DMS114 treated with DMSO at 0.1 percent for 48 hours (cell line): ENCODE data around the gene SLC26A1.

ENCODE experiments used
- DNase-seq: peaks from one replicate; lab custom pipeline; 2025; ENCODE audit not compliant: unreplicated experiment; lab: John Stamatoyannopoulos, UW

SLC26A1 gene, protein sequence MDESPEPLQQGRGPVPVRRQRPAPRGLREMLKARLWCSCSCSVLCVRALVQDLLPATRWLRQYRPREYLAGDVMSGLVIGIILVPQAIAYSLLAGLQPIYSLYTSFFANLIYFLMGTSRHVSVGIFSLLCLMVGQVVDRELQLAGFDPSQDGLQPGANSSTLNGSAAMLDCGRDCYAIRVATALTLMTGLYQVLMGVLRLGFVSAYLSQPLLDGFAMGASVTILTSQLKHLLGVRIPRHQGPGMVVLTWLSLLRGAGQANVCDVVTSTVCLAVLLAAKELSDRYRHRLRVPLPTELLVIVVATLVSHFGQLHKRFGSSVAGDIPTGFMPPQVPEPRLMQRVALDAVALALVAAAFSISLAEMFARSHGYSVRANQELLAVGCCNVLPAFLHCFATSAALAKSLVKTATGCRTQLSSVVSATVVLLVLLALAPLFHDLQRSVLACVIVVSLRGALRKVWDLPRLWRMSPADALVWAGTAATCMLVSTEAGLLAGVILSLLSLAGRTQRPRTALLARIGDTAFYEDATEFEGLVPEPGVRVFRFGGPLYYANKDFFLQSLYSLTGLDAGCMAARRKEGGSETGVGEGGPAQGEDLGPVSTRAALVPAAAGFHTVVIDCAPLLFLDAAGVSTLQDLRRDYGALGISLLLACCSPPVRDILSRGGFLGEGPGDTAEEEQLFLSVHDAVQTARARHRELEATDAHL

DNA sequence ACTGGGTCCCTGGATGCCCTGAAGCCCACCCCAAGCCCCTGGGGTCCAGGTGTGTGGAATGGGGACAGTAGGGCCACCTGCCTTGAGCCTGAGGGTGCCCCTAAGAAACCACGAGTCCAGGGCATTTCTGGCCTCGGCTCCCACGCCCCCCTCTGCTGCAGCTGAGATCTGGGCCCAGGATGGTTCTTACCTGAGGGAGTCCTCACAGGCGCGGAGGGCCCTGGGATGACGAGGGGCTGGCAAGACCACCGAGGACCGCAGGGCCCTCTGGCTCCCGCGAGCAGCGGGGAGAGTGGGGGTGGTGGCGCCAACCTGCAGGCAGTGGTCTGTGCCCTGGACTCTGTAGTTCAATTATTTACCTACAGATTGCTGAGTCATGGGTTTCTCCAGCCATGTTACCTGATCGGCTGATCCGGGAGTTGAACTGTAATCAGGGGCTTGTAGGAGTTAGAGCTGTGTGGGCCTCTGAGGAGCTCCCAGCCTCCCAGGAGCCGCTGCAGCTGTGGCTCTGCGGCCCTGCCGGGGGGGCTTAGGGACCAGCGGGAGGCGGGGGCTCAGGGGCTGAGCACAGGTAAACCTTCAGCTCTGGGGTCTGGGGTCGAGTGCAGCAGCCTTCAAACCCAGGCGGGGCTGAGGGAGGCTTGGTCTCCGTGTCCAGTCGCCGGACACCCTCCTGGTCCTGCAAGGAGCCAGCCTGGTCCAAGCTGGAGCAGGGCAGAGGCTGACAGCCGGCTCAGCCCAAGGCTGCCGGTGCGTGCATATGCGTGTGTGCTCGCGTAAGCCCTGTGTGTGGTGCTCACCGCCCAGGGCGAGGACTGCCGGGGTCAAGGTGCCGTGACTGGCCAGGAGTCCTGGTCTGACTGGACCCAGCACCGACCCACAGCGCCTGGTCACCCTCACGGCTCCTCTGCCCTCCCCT, at the start of gene SLC26A1:
TSS of gene SLC26A1 (minus strand) at position 294 of the 919 bp plus-strand sequence. CDS start 1,701 bp downstream, outside the sequence.
- DNase-seq: no peak

DNA sequence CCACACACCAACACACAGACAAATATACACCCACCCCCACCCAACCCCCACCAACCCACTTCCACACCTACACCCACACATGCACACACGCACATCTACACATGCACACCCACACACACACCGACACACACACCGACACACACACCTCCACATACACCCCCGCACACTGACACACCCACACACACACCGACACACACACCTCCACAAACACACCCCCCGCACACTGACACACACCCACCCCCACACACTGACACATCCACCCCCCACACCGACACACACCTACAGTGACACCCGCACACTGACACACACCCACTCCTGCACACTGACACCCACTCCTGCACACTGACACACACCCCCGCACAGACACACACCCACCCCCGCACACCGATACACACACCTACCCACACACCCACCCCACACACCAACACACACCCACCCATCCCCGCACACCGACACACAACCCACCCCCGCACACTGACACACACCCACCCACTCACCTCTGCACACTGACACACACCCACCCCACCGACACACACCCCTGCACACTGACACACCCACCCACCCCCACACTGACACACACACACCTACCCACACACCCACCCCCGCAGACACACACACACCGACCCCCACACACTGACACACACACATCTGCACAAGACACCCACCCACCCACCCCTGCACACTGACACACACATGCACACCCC, 49.3 kb upstream of the SLC26A1 start:
- DNase-seq: no peak

DNA sequence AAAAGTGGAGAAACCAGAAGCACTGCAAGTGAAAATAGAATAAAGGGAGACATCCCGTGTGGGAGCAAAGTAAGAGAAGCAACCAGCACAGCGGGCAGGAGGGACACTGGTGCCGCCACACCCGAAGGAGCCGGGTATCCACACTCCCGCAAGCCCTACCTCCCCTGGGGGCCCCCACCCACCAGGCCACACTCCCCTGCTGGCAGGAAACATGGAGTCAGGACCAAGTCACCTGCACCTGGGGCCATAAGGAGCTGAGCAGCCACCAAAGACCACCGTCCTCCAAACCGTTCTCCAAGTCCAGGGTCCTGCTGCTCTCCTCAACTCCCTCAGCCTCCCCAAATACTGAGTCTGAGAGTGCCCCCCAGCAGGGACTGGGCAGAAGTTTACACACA, 48.7 kb upstream of the SLC26A1 start:
- no peak for DNase-seq

DNA sequence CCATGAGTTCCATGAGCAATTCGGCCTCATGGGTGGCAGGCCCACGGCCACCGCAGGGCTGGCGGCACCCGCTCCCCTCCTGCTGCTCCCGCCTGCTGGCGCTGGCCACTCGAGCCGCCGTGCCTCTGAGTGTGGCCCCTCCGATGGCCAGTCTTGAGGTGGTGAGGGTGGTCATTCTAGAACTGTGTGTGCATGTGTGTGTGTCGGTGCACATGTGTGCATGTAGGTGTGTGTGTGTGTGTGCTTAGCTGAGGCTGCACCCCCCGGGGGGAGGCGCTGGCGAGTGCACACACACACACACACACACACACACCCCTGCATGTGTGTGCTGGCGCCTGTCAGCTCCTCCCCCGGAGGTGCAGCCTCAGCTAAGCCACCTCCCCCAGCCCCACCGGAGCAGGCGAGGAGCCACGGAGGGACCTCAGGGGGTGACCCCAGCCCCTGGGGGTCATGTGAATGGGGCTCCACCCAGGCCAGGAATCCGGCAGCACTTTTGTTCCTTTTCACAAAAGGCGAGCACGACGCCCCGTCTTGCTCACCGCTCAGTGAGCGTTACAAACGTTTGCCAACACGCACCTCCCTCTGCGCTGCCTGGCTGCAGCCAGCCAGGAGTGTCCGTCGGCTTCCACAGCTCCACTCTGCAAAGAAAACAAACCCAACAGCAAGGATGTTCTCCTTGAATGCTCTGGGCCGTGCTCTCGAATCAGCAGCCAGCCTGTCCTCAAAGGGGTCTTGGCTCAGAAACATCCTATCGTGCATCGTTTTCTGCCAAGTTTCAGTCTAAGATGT, 48.1 kb upstream of the SLC26A1 start:
- DNase-seq: no peak

DNA sequence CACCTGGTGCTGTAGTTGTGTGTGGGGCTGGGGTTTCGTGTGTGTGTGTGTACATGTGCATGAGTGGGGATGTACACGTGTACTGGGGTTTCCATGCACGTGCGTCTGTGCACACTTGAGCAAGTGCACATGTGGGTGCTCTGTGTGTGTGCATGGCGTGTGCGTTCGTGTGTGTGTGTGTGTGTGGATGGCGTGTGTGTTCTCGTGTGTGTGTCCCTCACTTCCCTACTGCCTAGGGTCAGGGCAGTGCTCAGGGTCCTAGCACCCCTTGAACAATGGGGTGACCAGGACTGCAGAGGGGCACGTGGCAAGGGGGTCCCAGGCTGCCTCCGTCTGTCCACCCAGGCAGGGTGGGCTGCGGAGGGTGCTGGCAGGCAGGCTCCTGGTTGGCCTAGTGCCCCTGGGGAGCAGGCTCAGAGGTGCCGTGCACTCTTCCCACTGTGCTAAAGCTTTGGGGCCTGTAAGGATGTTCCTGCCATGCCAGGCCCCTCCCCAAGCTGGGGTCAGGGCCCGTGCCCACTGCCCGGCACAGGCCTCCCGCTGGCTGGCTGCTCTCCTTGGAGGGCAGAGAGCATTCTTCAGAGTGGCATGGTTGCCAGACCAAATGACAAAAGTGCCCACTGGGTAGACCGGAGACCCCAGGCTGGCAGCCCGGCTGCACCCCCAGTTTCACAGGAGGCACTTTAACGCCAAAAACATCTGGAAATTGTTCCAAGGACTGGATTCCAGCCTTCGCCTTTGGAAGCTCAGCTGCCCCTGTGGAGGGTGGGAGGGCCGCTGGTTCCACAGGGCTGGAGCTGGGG, 47.3 kb upstream of the SLC26A1 start:
- no peak for DNase-seq

DNA sequence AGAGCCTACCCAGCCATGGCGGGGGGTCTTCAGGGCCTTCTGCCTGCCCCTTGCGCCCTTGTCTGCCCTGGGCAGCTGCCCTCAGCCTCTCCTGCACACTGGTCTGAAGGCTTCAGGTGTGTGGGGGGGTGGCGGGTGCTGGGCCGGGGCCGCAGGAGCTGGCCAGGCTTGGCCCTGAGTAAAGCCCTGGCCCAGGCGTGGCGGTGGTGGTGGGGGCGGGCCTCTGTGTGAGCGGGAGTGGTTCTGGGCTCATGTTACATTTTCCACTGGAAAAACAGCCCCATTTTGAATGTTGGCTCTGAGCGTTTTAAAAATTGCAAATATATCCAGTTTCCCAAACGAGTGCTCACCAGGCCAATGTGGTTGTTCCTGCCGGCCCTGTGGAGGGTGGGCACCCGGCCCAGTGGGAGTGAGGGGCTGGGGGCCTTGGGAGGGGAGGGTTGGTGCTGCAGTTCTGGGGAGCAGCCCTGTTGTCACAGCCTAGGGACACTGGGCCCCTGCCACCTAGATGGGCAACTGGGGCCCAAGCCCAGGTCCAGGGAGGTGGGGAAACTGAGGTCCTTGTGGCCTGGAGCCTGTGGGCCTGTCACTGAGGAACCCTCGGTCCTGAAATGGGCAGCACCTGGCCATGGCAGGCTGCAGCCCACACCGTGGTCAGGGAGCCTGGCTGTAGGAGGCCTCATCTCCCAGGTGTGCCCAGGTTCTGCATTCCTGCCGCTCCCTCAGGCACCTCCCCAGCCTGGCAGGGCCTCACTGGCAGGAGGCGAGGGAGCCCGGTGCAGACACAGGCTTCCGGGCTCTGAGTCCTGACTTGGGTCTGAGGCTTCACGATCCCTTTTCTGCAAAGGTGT, 46.5 kb upstream of the SLC26A1 start:
- DNase-seq: no peak

DNA sequence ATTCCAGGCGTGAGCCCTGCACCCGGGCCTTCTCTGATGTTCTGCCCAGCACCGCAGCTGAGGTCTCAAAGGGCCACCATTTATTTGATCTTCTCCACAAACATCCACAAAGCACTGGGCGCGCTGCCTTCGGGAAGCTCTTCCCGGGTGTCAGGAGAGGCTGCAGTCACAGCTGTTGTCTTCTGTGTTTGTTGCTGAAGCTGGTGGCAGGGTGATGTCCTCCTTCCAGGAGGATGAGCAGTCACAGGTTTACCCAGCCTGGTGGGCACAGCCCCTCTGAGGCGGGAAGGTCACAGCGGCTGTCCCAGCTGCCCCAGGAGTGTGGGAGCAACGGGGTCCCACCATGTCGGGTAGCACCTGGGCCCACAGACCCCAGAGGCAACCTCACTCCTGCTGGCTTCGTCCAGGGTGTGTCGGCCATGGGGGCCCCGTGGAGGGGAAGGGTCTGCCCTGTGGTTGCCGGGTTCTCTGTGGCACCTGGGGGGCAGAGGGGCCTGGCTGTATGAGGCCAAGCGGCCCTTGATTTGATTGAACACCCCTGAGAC, 45.8 kb upstream of the SLC26A1 start:
- no peak for DNase-seq

DNA sequence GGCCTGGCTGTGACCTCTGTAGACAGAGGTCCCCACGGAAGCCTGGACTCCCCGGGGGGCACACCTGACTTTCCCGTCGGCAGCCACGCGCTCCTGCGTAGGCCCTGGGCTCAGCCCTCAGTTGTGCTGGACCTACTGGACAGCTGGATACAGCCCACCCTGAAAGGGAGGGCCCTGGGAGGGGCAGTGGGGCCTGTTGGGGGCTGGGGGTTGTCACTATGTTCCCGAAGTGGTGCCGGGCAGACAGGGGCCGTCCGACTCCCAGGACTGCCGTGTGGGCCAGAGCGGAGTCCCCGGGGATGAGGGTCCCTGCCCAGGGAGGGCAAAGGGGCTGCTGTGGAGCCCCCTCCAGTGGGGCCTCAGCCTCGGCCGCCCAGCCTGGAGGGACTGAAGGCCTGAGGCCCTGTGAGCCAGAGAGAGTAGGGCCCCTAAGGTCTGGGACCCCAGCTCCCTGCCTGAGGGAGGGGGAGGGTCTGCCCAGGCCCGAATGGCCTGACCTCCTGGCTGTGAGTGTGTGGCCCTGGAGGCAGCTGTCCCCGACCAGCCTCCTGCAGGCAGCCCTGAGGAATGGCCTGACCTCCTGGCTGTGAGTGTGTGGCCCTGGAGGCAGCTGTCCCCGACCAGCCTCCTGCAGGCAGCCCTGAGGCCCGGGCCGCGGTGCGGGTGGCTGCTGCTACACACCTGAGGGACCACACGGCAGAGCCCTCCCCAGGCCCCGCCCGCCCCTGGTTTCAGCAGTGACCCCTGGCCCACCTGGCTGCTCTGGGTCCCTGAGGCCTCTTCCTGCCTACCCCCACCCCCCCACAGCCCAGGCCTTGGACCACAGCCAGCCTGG, 44.0 kb upstream of the SLC26A1 start:
- no peak for DNase-seq

DNA sequence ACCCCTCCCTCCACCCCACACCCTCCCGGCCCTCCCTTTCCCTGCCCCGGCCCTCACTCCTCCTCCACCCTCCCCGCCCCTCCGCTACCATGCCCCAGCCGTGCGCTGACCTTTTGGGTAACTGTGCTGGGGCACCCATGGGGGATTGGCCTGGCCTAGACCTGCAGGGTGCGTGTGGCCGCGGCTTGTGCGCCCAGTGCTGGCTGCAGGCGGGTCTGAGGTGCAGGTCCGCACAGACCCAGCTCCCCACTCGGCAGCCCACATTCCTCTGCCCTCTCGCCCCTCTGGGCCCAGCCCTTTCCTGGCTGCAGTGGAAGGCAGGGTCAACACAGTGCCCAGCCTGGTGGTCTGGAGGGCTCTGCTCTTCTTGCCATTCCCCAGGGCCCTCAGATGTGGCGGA, 42.9 kb upstream of the SLC26A1 start:
- no peak for DNase-seq

DNA sequence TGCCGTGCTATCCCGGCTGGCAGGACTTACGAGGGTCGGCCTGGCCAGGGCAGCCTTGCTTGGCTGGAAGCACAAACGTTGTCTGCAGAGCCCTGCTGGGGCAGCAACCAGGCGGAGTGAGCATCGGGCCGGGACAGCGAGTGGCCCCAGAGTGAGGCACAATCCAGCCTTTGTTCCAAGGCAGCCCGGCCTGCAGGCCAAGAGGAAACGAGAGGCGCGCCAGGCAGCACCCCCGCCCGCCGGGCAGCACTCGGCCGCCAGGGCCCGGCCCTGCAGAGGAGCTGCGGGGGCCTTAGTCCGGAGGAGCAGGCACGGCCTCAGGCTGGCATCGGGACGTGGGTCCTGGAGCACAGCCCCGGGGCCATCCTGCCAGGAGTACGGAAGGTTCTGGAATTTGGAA, 42.3 kb upstream of the SLC26A1 start:
- DNase-seq: no peak

DNA sequence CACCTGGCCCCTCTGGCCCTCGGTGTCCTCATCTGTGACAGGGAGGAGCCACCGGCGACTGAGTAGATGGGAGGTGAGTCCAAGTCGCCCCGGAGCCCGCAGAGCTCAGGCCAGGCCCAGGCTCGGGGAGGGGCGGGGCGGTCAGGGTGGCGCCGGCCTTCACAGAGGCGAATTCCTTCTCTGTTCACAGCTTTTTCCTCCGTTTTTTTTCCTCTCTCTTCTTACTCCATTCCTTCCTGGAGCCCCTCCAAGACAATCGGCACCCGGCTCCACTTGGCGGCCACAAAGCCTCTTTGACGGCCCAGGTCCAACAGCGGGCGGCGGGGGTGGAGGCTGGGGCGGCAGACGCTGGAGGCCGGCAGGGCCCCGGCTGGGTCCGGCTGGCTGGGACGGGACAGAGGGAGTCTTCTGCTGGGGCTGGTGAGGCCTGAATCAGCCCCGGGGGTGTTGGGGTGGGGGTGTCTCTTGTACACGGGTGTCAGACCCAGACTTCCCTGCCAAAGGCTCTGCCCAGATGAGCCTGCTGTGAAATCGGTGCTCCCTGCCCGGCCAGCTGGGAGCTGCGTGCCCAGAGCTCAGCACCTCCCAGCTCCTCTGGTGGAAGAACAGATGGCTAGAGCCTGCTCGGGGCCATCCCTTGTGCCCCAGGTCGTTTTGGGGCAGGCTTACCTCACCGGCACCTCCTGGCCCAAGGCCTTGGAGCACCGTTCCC, 40.8 kb upstream of the SLC26A1 start:
- DNase-seq: no peak

DNA sequence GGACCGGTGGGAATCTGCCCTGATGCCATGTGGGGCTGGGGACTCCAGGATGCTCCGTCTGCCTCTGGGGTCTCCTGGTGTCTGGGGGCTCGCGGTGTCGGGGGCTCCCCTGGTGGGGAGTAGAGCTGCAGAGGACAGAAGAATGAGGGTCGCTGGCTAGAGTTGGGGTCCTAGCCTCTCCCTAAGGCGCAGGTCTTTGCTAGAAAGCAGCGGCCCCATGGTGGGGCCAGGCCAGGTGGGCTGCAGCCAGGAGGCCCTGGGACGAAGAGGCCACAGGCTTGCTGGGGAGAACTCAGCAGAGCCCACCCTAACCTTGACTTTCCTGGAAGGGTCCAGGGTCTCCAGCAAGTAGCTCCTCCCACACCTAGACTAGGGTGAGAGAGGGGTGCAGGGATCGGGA, 39.7 kb upstream of the SLC26A1 start:
- DNase-seq: no peak

DNA sequence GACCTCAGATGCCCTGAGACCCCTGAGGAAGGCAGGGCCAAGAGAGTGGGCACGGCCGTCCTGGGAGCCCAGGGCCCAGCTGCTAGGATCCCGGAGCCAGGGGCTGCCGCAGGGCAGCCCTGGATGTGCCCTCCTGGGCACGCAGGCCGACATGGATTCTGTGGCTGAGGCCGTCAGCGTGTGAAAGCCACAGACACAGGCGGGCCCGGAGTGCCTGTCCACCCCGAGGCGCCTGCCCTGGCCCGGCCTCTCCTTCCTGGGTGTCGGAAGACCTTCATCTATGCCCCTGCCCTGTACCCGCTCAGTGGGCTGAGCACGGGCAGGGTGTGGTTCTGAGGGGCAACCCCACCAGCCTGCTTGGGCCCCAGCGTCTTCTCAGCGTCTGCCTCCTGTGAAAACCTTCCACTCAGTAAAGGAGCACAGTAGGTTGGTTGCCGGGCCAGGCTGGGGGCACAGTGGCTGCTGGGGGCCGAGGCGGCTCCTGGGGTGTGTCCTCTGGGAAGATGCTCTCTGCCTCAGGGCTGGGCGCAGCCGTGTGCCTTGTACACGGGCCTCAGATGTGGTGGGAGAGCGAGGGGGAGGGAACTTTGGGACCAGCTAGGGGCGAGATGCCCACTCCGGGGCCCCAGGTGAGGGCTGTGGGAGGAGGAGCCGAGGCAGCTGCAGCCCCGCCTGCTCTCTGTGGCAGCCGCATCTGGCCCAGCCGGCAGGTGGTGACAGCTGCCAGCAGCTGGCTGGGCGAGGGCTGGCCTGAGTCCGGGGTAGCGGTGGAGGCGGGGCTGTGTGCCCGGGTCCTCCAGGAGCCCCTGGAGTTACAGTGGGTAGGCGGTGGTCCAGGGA, 39.0 kb upstream of the SLC26A1 start:
- no peak for DNase-seq

DNA sequence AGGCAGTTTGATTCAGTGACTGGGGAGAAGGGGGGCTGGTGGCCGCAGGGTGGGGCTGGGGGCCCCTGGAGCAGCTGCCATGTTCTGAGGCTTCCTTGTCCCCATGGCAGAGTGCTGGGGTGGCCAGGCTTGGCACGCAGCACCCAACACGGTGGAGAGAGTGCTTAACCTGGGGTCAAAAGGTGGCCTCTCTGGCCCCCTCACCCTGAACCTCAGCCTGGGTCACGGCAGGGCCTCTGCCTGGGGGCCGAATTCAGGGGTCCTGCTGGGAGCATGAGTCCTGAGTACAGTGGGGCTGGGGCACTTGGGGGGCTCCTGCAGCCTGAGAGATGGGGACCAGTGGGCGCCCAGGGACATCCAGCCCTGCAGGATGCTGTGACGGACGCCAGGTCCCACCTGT, 38.1 kb upstream of the SLC26A1 start:
- DNase-seq: no peak

DNA sequence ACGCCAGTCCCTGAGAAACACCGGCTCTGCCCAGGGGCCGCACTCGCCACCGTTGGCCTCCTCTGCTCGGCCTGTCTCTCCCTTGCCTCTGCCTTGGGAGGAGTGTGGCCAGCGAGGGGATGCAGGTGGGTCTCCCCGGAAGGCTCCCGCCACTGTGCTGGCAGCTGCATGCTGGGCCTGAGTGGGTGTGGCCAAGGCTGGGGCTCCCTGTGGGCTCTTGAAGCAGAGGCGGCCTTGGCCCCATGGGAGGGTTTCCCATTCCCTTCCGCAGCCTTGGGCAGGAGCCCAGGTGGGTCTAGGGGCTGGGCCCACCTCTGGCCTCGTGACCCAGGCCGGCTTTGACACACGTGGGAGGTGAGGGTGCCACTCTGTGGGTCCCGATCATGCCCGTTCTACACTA, 37.4 kb upstream of the SLC26A1 start:
- DNase-seq: no peak

DNA sequence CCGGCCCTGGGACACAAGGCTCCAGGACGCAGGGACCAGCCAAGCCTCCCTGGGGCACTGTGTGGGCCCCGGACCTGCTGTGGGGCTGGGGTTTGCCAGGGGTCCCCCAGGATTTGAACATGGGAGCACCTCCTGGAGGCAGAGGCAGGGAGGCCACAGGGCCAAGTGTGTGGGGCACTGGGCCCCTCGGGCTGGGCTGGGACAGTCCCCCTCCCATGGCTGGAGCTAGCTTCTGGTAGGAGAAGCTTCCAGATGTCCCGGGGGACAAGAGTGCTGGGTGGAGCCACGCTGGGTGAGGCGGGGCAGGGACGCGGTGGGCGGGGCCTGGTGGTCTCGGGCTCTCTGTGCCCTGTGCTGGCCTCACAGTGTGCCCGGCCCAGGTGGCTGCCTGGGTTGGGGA, 36.8 kb upstream of the SLC26A1 start:
- no peak for DNase-seq
